ENCODE measurements around the gene AP1M1.

The AP1M1 gene

DNA sequence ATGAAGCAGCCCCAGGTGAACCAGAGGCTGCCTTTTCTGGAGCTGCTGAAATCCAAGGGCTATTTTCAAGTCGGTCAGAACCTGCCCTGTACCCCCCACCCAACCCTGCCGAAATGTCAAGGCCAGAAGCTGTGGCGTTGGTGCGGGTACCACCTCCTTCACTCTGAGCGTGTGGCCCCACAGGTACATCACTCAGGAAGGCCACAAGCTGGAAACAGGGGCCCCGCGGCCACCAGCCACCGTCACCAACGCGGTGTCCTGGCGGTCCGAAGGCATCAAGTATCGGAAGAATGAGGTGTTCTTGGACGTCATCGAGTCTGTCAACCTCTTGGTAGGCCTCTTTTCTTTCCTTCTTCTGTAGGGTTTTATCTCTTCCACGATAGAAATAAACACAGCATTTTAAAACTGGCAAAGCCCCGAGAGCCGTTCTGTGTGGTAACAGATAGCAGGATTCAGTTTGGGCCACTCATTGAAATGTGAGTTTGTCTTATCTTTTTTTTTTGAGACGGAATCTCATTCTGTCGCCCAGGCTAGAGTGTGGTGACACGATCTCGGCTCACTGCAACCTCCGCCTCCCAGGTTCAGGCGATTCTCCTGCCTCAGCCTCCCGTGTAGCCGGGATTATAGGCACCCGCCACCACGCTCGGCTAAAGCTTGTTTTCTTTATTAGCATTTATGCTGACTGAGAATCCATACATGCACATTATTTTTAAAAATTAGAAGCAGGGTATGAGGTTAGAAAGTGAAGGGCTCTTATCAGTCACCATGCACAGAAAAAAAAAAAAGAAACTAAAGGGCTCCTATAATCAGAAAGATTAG is 11.3 kb downstream of the AP1M1 start:
- no peak for DNase-seq

DNA sequence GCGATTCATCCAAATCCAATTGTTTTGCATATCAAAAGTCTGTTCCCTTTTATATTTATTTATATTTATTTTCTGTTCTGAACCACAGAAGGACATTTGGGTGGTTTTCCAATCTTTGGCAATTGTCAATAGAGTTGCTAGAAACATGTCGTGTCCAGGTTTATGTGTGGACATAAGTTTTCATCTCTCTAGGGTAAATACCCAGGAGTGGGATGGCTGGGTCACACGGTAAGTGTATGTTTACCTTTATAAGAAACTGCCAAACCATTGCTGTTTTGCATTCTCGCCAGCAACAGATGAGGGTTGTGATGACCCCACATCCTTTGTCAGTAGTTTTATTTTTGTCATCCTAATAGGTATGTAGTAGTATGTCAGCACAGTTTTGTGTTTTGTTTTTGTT is 12.5 kb downstream of the AP1M1 start:
- no peak for DNase-seq

DNA sequence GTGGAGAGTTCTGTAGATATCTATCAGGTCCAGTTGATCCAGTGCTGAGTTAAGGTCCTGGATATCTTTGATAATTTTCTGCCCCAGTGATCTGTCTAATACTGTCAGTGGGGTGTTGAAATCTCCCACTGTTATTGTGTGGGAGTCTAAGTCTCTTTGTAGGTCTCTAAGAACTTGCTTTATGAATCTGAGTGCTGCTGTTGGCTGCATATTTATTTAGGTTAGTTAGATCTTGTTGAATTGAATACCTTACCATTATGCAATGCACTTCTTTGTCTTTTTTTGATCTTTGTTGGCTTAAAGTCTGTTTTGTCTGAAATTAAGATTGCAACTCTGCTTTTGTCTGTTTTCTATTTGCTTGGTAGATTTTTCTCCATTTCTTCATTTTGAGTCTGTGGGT is 15.4 kb downstream of the AP1M1 start:
- DNase-seq: no peak

DNA sequence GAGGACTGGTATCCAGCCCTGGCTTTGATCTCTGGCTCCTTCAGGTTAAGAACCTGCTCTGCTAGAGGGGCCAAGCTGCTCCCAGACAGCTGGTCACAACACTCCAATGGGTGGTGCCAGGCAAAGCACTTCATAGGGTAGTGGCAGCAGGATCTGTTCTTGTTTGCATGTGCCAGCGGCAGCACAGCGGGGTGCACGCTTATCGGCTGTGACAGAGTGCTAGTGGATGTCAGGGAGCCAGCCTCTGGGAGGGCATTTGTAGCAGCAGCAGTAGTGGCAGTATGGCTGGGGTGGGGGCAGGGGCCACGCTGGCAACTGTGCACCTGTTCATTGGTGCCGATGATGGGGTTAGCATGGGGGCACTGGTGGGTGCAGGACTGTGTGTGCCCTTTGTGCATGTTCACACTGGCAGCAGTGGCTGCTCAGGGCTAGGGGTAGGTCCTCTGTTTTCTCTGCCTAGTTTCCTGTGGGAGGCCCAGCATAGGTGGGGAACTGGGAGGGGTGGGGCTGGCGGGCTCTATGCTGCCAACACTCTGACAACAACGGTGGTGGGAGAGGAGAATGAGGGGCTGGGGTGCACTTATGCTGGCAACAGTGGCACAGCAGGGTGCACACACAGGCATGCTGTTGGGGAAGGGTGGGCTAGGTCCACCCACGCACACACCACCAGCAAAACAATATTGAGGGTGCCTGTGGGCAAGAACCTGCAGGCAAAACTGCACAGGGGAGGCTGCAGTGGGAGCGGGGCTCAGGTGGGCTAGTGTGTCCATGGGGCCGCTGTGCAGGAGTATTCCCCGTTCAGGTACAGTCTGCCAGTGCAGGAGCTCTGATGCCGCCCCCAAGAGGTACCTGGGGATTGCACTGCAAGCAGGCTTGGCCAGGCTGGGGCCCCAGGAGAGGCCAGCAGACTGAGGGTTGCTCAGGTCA is 19.3 kb downstream of the AP1M1 start:
- no peak for DNase-seq

DNA sequence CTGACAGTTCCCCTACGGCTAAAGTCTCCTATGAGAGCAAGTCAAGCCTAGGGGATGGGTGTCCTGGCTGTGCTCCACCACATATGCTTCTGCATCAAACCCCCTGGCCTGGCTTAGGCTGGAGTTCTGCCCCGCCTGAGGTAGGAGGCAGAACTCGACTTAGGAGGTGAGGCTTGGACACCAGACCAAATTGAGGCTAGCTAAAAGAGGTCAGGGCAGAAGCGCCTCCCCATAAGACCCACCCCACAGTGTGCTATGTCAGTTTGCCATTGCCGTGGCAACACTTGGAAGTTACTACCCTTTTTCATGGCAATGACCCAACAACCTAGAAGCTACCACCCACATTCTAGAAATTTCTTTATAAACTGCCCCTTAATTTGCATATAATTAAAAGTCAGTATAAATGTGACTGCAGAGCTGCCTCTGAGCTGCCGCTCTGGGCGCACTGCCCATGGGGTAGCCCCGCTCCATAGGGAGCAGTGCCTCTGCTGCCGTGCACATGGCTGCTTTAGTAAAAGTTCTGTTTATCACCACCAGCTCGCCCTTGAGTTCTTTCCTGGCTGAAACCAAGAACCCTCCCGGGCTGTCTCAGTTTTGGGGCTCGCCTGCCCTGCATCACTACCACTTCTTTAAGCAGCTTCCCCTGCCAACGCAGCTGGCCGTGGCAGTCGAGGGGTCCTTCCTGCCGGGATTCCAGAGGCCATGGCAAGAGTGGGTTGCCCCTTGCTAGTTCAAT is 20.2 kb downstream of the AP1M1 start:
- DNase-seq: no peak

DNA sequence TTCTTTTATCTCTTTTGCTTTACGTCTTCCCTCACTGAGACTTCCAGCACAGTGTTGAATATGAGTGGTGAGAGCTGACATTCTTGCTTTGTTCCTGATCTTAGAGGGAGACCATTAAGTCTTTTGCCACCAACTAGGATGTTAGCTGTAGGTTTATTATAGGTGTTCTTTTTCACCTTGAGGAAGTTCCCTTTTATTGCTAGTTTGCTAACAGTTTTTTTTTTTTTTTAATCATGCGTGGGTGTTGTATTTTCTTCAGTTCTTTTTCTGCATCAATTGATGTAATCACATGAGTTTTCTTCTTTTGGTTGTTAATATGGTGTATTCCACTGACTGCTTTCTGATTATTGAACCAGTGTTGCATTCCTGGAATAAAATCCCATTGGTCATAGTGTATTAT is 21.1 kb downstream of the AP1M1 start:
- DNase-seq: no peak

DNA sequence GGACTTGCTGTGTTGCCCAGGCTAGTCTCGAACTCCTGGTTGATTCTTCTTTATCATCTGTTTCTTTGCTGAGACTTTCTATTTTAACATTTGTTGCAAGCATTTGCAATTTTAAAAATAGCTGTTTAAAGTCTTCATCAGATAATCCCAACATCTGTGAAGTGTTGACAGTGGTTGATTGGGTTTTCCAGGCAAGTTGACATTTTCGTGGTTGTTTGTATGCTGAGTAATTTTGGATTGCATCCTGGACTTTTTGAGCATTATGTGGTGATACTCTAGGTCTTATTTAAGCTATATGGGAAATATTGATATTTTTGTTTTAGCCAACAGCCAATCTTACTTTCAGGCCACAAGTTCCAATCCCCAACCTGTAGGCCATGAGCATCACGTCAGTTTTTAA is 25.1 kb downstream of the AP1M1 start:
- DNase-seq: no peak

DNA sequence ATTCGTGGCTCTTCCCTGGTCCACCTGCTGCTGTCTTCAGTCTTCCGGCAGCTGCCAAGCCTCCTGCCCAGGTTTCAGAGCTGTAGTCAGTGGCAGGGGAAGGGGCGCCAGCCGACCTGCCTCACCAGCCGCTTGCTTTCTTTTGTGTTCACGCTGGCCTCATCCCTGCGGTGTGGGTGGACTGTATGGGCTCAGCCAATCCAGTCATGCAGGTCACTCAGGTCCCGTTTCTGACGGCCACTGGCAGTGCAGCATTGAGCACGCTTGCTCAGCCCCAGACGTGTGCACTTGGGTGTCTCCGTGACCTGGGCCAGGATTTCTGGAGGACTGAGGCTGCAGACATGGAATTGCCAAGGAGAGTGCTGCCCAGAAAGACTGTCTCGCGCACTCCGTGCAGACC is 26.0 kb downstream of the AP1M1 start:
- no peak for DNase-seq

DNA sequence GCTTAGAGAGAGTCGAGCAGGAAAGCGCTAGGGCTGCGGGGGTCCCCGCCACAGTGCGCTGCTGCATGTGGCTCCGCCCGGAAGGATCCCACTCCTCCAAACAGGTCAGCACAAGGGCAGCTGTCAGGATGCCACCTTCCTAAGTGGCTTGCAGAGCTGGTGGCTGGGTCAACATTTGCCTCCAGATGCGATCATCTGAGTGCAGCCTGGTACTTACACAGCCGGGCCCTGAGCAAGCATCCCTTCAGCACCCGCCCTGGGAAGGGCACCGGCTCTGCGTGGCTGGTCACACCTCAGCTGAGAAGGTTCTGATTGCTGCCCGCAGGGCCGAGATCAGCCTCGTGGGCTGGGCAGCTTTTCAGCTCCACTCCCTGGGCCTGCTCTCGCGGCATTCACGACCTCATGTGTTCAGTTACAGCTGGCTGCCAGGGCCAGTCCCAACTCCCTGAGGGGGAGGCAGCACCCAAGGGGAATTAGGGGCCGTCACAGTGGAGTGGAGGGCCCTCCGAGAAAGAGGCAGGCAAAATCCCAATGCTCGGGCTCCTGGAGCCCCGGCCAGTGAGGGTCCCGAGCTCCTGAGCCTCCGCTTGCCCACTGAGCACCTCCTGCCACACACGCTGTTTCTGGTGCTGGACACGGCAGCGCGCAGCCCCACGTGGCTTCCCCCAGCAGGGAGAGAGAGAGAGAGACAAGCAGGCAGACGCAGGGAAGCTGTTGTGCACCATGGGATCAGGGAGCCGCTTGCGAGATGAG is 26.8 kb downstream of the AP1M1 start:
- no peak for DNase-seq

DNA sequence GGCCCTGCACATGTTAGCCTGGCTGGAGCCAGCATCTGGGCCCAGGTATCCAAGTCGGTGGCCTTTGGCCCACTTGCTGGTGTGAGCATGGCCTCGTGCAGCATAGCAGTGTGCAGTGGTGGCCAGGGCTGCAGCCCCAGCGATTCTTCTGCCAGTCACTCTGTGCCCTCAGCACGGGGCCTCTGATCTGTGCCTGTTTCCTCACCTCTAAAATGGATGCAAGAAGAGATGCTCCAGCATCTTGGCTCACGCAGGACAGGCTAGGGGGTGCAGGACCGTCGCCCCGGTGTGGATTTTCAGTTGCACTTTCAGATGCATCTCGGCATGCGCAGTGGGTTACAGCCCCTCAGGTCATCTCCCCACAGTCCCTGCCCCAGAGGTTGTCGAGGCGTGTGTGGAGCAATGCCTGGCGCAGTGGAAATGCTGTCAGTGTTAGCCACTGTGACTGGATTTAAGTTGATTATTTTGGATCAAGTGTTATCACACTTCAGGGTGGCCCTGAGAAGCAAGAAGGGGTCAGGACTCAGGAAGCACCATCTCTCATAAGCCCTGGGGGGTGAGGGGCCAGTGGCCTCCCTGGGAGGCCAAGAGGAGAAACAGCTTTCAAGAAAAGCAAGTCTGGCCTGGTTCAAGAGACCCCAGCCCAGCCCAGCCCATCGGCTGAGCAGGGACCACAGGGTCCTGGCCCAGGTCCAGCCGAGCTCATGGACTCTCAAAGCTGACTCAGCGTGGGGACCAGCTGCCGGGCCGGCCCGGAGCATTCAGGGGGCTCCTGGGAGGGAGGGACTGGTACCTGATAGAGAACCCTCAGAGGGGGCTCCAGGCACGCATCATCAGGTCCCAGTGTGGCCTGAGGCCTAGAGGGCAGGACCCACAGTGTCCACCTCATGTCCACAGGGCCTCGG is 27.8 kb downstream of the AP1M1 start:
- DNase-seq: no peak

DNA sequence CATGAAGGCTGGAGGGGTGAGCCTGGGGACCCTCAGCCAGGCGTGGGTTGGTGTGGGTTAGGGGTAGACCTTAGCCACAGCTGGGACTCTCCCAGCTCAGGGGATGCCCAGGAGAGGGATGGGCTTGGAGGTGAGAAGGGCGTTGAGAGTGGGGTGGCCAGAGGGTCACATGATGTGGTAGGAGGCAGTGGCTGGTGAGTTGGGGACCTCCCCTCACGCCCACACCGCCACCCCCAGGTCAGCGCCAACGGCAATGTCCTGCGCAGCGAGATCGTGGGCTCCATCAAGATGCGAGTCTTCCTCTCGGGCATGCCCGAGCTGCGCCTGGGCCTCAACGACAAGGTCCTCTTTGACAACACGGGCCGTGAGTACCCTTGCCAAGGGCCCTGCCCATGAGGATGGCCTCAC is 28.5 kb downstream of the AP1M1 start:
- DNase-seq: no peak

DNA sequence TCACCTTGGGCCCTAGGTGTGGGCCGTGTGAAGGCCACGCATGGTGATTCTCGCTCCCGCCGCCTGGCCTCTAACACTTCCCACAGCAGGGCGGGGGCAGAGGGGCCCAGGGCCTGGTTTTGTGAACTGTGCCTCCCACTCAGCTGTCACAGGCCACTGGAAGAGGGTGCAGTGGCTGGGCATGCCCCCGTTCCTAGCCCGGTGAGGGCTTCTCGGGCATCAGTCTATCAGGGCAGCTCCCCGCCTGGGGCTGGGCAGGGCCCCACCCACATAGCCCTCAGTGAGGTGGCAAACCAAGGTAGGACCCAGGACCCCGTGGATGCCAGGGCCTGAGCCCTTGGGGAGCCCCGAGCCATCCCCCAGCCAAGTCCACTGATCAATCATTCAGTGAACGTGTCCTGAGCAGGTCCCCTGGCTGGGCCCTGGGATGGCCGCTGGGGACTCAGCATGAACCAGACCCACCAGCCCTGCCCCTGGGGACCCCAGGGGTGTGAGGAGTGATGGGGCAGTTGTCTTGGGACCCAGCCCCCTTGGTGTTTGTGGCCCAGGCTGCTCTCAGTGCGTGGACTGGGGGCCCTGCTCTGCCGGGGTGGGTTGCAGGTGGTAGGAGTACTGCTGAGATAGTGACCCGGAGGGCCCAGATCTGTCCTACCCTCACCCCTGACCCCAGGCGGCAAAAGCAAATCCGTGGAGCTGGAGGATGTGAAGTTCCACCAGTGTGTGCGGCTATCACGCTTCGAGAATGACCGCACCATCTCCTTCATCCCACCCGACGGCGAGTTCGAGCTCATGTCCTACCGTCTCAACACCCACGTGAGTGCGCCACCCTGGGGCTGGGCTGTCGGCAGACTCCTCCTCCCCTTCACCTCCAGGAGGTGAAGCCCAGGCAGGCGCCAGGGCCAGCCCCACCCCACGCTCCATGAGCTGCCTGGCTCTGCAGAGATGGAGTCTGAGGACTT is 29.4 kb downstream of the AP1M1 start:
- no peak for DNase-seq

DNA sequence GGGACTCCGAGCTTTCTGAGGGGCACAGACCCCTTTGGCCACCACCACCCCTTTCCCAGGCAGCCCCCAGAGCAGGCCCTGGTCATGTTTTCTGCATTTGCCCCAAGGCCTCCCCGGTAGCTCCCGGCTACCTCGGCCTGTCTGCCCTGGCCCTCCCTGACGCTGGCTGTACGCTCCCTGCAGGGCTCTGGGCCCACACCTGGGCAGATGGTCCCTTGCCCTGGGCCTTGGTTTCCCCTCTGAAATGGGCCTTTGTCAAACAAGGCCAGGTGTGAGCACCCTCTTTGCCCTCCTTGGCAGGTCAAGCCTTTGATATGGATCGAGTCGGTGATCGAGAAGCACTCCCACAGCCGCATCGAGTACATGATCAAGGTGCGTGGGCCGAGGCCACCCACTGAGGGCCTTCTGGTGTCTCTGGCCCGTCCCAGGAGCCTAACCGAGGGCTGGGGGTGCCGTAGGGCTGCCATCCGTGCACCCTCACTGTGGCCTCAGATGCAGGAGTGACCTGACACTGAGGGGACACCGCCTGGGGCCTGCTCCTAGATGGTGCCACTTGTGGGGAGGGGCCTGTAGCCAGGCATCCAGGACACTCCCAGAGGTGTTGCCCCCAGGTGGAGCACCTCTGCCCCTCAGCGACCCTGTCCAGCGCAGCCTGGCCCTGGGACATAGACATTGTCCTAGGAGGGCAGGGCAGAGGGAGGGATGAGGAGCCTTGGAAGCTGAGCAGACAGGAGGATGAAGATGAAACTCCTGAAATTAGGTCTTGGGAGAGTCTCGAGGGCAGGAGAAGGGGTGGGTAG is 30.3 kb downstream of the AP1M1 start:
- no peak for DNase-seq

DNA sequence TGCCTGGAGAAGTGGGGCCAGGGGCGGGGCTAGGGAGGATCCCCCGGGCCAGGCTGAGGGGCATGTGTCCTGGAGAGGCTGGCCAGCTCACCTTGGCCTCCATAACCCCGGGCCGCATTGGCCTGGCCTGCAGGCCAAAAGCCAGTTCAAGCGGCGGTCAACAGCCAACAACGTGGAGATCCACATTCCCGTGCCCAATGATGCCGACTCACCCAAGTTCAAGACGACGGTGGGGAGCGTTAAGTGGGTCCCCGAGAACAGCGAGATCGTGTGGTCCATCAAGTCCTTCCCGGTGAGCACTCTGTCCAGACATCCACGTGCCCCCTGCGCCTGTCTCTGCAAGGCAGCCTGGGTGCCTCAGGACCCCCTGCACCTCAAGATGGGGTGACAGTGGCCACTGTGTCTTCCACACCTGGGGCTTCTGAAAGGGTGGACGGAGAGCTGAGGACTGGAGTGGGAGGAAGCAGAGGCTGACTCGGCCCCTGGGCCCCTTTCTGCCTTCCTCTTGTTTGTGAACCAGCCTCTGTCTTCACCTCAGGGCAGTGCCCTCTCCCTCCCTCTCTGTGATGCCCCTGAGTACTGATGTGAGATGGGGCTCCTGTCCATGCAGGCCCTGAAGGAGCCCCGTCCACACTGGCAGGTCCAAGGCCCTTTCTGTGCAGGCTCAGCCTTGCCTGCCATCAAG is 31.1 kb downstream of the AP1M1 start:
- DNase-seq: no peak

DNA sequence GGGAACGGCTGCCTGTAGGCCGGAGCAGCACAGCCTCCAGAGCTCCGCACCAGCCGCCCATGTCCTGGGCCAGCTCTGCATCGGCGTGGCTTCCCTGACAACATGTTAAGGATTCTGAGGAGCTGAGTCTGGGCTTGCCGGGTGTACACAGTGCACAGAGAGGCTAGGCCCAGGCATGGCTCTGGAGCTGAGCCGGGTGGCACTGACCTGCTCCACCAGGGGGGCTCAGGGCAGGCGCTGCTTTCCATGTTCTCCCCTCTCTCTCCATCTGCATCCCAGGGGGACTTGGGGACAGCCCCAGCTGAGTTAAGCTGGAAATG is 31.6 kb downstream of the AP1M1 start:
- no peak for DNase-seq

DNA sequence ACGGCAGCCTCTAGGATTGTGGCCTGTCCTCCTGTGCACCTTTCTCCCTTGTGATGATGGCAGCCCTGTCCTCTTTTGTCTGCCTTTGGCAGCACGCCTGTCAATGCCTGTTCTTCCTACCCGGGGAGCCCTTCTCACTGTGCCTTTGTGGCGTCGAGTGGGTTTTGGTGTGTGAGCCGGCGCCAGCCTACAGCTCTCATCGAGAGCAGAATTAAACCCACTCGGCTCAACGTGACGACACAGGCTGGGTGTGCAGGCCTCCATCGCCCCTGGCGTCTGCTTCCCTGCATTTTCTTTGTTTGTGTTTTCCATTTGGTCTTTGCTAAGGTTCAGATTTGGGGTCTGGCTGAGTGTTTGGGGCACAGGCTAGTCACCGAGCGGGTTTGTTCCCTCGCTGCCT is 34.4 kb downstream of the AP1M1 start:
- no peak for DNase-seq

DNA sequence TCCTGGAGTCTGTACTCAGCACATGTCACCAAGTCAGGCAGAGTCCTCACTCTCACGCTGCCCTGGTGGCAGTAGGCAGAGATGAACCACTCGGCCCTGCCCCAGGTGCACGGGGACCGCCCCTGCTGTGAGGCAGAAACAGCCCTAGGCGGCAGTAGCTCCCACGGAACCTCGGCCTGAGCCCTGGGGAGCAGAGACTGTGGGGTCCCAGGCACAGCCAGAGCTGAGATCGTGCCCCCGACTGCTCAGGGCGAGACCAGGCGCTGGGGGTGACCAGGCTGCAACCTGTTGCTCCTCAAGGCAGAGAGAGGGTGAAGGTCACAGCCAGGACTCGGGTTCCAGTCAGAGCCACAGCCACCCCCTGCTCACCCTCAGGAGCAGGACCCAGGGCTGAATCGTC is 34.9 kb downstream of the AP1M1 start:
- DNase-seq: no peak

DNA sequence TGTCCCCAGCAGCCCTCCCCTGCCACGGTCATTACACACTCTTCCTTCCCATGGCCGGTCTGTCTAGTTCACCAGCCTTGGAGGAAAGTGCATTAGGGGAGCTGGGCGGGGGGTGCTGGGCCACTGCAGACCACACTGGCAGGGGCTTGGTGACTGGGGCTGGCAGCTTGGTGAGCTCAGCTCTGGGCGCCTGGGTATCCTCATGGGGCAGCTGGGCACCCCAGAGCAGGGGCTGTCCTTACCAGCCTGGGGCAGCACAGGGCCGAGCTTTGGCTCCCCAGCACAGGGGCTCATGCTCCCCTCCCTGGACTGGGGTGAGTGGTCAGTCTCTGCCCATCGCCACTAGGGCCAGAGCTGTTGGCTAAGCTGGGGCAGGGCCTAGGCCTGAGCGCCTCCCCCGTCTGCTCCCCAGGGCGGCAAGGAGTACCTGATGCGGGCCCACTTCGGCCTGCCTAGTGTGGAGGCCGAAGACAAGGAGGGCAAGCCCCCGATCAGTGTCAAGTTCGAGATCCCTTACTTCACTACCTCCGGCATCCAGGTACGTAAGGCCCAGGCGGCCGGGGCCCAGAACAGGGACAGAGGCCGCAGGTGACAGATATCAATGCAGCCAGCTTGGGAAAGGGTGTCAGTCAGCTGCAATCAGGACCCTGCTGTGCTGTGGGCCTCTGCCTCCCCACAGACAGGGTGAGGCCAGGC is 35.5 kb downstream of the AP1M1 start:
- no peak for DNase-seq

All from Kasumi-1 (cell line).